Effector memory CD8-positive, alpha-beta T cell (primary cell): ENCODE measurements around the gene INPP4B.
"Not testable (repeated sequence)": the region's sequence is repeated elsewhere in the genome, so short reads cannot be mapped to it uniquely, and the experiment has no call there.

Source experiments
- ATAC-seq: fragments of 150-1000 bp; cut with Tn5 transposase; replicated peaks from 2 replicates; pipeline ENCODE4 v1.10.0; 2021; ENCODE audit warnings: mild to moderate bottlenecking, moderate library complexity
- DNase-seq, 3 experiments: peaks; one replicate each; pipeline ENCODE4 v3.0.0; 2021
- H3K27ac Mint-ChIP-seq, 2 donors: one replicate each; pipeline ENCODE4 v1.8.0; 2022; ENCODE audit warnings: mild to moderate bottlenecking in 2 of 2, mixed read lengths in 2 of 2, moderate library complexity in 2 of 2
- H3K27me3 Mint-ChIP-seq, 2 donors: one replicate each; pipeline ENCODE4 v1.8.0; 2022; ENCODE audit warnings: mixed read lengths in 2 of 2
- H3K36me3 Mint-ChIP-seq: one replicate; pipeline ENCODE4 v1.8.0; 2022; ENCODE audit warnings: mild to moderate bottlenecking, moderate library complexity, mixed read lengths; ENCODE audit not compliant: insufficient read depth
- H3K4me1 Mint-ChIP-seq, 2 donors: one replicate each; pipeline ENCODE4 v1.8.0; 2022; ENCODE audit warnings: low read depth in 2 of 2, mixed read lengths in 2 of 2
- H3K4me3 Mint-ChIP-seq, 2 donors: one replicate each; pipeline ENCODE4 v1.8.0; 2022; ENCODE audit warnings: mild to moderate bottlenecking in 2 of 2, mixed read lengths in 2 of 2, moderate library complexity in 2 of 2
- H3K9me3 Mint-ChIP-seq, 2 donors: one replicate each; pipeline ENCODE4 v1.8.0; 2022; ENCODE audit warnings: mixed read lengths in 2 of 2

Gene INPP4B

DNA sequence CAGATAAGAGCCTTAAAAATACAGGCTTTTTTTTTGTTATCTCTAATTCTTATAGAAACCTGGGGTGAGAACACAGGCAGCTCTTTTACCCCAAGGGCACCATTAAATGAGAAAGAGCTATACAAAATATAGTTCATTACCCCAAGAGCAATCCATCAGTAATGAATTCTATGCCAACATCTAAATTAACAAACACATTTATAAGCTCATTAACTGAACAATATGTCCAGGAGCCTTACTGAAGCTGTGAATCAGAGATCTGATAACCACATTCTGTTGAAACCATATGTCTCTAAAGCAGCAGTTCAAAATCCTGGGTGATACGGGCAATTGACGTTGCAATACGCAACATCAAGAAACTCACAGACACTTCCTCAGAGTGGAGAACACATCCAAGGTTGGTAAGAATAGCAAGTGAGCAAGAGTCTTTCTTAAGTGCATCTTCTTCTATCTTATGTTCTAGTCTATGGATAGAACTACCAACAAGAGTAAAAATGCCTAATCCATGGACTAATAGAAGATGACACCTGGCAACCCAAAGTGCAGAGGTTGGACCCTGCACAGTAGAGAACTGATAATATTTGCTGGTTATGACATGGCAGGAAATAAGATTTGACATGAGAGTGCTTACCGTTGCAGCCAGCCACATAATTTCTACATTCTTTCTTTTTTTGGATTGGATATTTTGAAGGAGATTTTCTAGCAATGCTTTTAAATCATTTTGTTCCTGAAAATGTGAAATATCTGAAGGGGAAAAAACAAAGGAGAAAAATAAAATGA, 760.4 kb downstream of the INPP4B start:
- Mint-ChIP-seq H3K27me3 (no peaks in the 10 kb centered on the region), H3K9me3 (no peaks in the 10 kb centered on the region), H3K4me1 (peaks cover 0 to 7% of the 10 kb centered on the region in 2 donors), H3K4me3 (no peak overlapping the region), H3K36me3 (peaks cover 18% of the 10 kb centered on the region), H3K27ac (peak overlapping the region in 1 of 2 donors; percentile 0)
- DNase-seq = no peak
- ATAC-seq = no peak

DNA sequence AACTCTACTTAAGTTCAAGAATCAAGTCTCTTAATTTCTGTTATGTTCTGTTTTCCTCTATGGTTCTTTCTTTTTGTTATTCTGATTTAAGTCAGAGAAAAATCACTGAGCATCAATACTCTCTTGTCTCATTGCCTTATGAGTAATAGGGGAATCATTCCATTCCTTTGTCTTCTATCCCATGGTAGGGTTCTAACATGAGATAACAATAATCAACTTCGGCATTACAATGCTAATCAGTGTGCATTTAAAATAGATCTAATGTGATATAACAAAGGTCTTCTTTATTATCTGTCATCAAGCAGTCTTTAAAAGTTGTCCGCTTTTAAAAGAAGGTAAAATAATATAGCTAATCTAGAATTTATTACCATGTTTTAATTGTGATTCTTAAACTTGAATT, 762.8 kb downstream of the INPP4B start:
- ATAC-seq = no peak
- no peaks in the 10 kb centered on the region for H3K27me3 Mint-ChIP-seq
- H3K27ac Mint-ChIP-seq = no peak overlapping the region

DNA sequence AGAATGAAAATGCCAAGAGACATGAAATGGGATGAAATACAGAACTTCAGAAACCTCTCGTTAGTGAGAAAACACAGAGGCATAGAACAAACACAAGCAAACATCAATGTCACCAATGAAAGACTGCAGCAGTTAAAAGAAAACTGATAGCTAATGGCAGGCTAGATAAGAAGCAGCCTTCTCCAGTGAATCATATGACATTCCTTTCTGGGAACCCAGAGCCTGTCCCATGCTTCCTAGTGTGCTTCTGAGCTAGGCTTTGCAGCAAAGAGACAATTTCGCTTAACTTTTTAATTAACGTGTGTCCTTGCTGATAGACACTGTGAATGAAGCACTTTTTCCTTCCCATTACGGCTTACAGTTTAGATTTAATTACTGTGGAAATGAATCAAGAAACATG, 765.1 kb downstream of the INPP4B start:
- ATAC-seq = no peak
- DNase-seq = no peak
- Mint-ChIP-seq H3K27me3 (no peaks in the 10 kb centered on the region), H3K9me3 (no peaks in the 10 kb centered on the region), H3K4me3 (no peak overlapping the region), H3K27ac (no peak overlapping the region), H3K4me1 (no peaks in the 10 kb centered on the region), H3K36me3 (peaks cover 20% of the 10 kb centered on the region)

More for the DNA sequence above, 762.8 kb downstream of the INPP4B start:
- no peak overlapping the region for H3K4me3 Mint-ChIP-seq
- DNase-seq = no peak
- peaks cover 18% of the 10 kb centered on the region for H3K36me3 Mint-ChIP-seq
- H3K9me3 Mint-ChIP-seq = no peaks in the 10 kb centered on the region
- peaks cover 0 to 7% of the 10 kb centered on the region in 2 donors for H3K4me1 Mint-ChIP-seq

DNA sequence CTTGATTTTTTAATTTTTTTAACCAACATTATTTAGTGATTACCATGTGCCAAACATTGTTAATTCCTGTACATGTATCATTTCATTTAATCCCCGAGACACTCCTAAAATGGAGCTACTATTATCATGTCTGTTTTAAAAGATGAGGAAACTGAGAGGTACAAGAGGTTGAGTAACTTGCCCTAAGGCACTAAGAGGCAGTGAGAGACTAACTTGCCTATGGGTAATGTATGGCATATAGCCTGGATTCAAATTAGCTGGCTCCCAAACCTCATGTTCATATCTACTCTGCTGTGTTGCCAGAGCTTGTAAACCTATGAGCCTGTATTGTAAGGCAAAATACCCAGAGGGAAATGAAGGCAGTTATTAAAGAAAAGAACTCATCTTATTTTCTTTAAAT, 766.1 kb downstream of the INPP4B start:
- DNase-seq (no peak), ATAC-seq (no peak)
- H3K36me3 Mint-ChIP-seq = peaks cover 18% of the 10 kb centered on the region
- no peak overlapping the region for H3K4me3 Mint-ChIP-seq
- no peaks in the 10 kb centered on the region for H3K27me3 Mint-ChIP-seq
- no peaks in the 10 kb centered on the region for H3K4me1 Mint-ChIP-seq
- H3K27ac Mint-ChIP-seq = no peak overlapping the region
- no peaks in the 10 kb centered on the region for H3K9me3 Mint-ChIP-seq

DNA sequence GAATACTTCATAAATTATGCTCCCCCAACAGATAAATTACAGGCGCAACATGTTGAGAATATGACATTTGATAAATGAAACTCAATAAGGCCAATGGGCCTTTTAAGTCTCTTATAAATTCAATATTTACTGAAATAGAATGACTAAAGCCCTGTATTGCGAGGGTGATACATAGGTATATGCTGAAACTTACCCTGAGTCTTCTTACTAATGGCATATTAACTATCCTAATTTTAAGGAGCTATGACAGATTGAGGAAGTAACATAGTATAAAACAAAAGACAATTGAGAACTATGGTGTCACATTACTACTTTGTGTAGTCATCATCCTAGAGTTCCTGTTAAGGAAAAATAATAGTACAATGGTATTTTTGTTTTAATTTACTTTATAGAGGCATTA, 769.1 kb downstream of the INPP4B start:
- no peak for DNase-seq
- peaks cover 8% of the 10 kb centered on the region for H3K36me3 Mint-ChIP-seq

DNA sequence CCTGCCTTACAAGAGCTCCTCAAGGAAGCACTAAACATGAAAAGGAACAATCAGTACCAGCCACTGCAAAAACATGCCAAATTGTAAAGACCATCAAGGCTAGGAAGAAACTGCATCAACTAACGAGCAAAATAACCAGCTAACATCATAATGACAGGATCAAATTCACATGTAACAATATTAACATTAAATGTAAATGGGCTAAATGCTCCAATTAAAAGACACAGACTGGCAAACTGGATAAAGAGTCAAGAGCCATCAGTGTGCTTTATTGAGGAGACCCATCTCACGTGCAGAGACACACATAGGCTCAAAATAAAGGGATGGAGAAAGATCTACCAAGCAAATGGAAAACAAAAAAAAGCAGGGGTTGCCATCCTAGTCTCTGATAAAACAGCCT, 777.8 kb downstream of the INPP4B start:
- DNase-seq, H3K27me3 Mint-ChIP-seq, ATAC-seq, H3K36me3 Mint-ChIP-seq, H3K27ac Mint-ChIP-seq, H3K4me3 Mint-ChIP-seq: not testable (repeated sequence)
- H3K9me3 Mint-ChIP-seq = peaks cover 3 to 15% of the 10 kb centered on the region in 2 donors
- H3K4me1 Mint-ChIP-seq = peaks cover 12 to 20% of the 10 kb centered on the region in 2 donors

More for the DNA sequence above, 769.1 kb downstream of the INPP4B start:
- ATAC-seq = no peak
- Mint-ChIP-seq H3K27me3 (no peaks in the 10 kb centered on the region), H3K4me3 (no peak overlapping the region), H3K4me1 (no peaks in the 10 kb centered on the region), H3K9me3 (no peaks in the 10 kb centered on the region), H3K27ac (no peak overlapping the region)

DNA sequence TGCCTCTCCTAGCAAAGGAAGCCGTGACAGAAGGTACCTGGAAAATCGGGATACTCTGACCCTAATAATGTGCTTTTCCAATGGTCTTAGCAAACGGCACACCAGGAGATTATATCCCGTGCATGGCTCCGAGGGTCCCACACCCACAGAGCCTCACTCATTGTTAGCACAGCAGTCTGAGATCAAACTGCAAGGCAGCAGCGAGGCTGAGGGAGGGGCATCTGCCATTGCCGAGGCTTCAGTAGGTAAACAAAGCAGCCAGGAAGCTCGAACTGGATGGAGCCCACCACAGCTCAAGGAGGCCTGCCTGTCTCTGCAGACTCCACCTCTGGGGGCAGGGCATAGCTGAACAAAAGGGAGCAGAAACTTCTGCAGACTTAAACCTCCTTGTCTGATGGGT, 779.5 kb downstream of the INPP4B start:
- peaks cover 13 to 25% of the 10 kb centered on the region in 2 donors for H3K4me1 Mint-ChIP-seq
- not testable (repeated sequence) for H3K27ac Mint-ChIP-seq, DNase-seq, H3K36me3 Mint-ChIP-seq, H3K27me3 Mint-ChIP-seq, ATAC-seq, H3K4me3 Mint-ChIP-seq
- H3K9me3 Mint-ChIP-seq = peaks cover 3 to 15% of the 10 kb centered on the region in 2 donors

DNA sequence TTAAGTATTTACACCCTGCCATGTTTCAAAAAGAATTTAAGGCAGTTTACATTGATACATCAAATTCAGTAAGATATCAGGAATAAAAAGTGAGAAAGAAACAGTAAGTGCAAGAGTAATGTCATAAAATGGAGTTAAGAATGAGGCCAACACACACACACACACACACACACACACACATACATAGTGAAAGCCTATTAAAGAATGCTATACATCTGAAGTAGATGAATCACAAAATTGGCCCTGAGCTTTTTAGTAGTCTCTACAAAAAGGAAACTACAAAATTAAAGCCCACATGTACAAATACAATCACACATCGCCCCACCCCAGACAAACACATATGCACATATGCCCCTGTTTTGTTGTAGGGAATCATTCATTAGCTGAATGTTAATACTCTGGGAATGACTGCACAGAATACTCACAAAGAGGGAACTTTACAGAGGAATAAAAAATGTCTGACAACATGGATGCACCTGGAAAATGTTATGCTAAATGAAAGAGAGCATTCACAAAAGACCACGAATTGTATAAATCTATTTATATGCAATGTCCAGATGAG, 780.9 kb downstream of the INPP4B start:
- Mint-ChIP-seq H3K27me3 (no peaks in the 10 kb centered on the region), H3K9me3 (peaks cover 3 to 15% of the 10 kb centered on the region in 2 donors), H3K4me1 (peaks cover 13 to 21% of the 10 kb centered on the region in 2 donors), H3K4me3 (no peak overlapping the region), H3K36me3 (peaks cover 3% of the 10 kb centered on the region), H3K27ac (peak overlapping the region; percentile 2 to 60)
- DNase-seq (no peak), ATAC-seq (no peak)

DNA sequence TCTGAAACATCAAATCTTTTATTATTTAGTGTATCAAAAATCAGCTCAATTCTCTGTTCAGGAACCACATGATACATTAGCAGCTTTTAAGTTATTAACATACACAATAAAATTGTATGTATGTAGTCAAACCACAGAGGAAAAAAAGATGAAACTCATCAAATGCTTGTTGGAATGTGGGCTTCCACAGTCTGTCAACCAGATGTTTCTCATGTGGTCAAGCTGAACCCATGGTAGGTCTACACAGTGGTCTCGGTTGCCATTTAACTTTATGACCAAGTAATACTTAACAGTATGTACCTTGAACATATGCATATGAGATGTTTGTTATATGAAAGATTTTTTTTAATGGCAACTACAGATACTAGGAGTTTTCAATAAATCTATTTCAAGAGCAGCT, 781.9 kb downstream of the INPP4B start:
- DNase-seq = no peak
- Mint-ChIP-seq H3K27ac (no peak overlapping the region), H3K27me3 (no peaks in the 10 kb centered on the region), H3K9me3 (peaks cover under 1 to 11% of the 10 kb centered on the region in 2 donors), H3K4me3 (no peak overlapping the region), H3K4me1 (peaks cover 11 to 21% of the 10 kb centered on the region in 2 donors), H3K36me3 (no peaks in the 10 kb centered on the region)
- no peak for ATAC-seq

DNA sequence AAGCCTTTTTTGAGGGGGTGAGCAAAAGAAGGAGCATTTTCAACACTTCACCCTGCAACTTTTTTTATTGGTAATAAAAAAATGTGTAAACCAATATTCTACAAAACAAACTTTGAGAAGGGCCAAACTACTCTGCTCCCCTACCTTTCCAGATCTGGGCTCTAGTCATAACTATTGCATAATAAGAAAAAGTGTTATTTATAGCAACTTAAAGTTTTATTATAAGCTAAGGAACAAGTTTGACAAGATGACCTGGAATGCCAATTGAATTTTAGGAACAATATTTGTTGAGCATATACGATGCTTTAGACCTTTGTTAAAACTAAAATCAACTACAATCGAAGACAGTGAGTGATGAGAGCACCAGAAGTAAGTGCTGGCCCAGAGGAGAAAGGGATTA, 800.1 kb downstream of the INPP4B start:
- H3K27me3 Mint-ChIP-seq = no peaks in the 10 kb centered on the region
- ATAC-seq = no peak
- peaks cover 10 to 30% of the 10 kb centered on the region in 2 donors for H3K4me1 Mint-ChIP-seq
- H3K9me3 Mint-ChIP-seq = no peaks in the 10 kb centered on the region
- DNase-seq = no peak
- peak overlapping the region in 1 of 2 donors; percentile 10 for H3K27ac Mint-ChIP-seq
- H3K36me3 Mint-ChIP-seq = no peaks in the 10 kb centered on the region
- no peak overlapping the region for H3K4me3 Mint-ChIP-seq

DNA sequence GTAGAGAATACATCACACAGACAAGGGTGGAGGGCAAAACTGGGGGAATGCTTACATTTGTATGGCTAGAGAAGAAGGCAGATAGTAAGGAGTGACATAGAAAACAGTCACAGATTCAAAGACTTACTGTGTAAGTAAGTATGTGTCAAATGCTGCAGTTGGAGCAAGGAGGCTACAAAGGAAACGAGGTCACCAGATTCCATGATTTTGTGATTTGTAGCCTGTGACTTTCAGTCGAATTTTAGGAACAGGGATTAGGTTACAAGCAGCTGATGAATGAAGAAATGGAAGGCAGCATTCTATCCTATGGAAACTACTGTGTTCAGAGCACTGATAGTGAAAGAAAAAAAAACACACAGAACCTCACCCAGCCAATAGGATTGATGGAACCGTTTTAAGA, 801.8 kb downstream of the INPP4B start:
- Mint-ChIP-seq H3K4me1 (peaks cover 13 to 32% of the 10 kb centered on the region in 2 donors), H3K36me3 (no peaks in the 10 kb centered on the region), H3K4me3 (no peak overlapping the region), H3K27ac (peak overlapping the region in 1 of 2 donors; percentile 59), H3K9me3 (no peaks in the 10 kb centered on the region), H3K27me3 (no peaks in the 10 kb centered on the region)
- no peak for DNase-seq
- ATAC-seq = no peak

DNA sequence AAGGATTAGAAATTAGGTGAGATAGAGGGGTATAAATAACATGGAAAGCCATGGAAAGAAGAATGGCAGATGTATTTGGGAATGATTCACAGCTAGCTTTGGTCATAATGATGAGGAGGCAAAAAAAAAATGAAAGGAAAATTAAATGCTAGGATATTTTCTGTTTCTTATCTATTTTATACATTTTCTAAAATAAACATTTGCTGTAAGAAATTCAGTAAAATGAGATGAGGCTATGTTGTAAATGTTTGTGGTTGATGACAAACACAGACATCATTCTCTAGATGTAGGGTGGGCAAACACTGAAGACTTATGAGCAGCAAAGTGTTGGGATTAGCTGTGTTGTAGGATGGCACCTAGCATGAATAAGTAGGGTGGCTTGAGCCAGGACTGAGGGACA, 802.6 kb downstream of the INPP4B start:
- H3K27ac Mint-ChIP-seq = peak overlapping the region in 1 of 2 donors; percentile 59
- ATAC-seq (no peak), DNase-seq (no peak)
- no peaks in the 10 kb centered on the region for H3K36me3 Mint-ChIP-seq
- H3K27me3 Mint-ChIP-seq = no peaks in the 10 kb centered on the region
- H3K9me3 Mint-ChIP-seq = no peaks in the 10 kb centered on the region
- peaks cover 14 to 31% of the 10 kb centered on the region in 2 donors for H3K4me1 Mint-ChIP-seq
- H3K4me3 Mint-ChIP-seq = no peak overlapping the region

DNA sequence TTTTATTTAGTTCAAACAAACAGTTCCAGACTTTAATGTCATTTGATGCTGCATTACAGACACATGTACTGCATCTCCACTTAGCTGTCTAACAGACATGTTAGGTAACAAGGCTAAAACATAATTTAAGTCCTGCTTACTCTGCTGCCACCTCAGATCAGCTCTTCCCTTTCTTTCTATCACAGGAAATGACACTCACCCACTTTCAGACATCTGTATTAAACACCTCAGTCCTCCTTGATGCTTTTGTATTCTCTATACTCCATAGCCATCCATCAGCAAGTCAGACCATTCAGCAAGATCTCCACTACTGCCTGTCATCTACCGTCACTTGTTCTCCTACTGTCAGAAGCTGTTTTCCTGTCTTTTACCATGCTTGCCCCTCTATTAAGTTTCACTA, 804.3 kb downstream of the INPP4B start:
- ATAC-seq (no peak), DNase-seq (no peak)
- H3K9me3 Mint-ChIP-seq = no peaks in the 10 kb centered on the region
- no peak overlapping the region for H3K4me3 Mint-ChIP-seq
- H3K4me1 Mint-ChIP-seq = peaks cover 20 to 29% of the 10 kb centered on the region in 2 donors
- no peaks in the 10 kb centered on the region for H3K36me3 Mint-ChIP-seq
- H3K27me3 Mint-ChIP-seq = no peaks in the 10 kb centered on the region
- H3K27ac Mint-ChIP-seq = no peak overlapping the region

DNA sequence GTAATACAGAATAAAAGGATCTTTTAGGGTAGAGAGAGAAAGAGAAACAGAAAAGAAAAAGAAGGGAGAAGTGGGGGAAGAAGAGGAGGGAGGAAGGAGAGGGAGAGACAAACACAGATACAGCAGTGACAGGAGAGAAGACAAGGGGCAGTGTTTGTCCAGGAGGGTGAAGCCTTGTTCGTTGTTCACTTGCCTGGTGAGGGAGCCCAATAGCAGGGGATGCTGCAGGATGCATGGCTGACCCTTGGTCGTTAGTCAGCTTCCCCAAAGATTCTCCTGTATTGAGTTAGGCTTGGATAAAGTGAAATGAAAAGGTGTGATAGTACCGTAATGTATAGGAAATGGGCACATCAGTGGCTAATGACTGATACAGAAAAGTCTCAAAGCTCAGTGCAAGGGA, 806.1 kb downstream of the INPP4B start:
- peak overlapping the region in 1 of 2 donors; percentile 1 for H3K27ac Mint-ChIP-seq
- H3K4me1 Mint-ChIP-seq = peaks cover 18 to 29% of the 10 kb centered on the region in 2 donors
- DNase-seq (no peak), ATAC-seq (no peak)
- no peaks in the 10 kb centered on the region for H3K36me3 Mint-ChIP-seq
- no peak overlapping the region for H3K4me3 Mint-ChIP-seq
- no peaks in the 10 kb centered on the region for H3K9me3 Mint-ChIP-seq
- no peaks in the 10 kb centered on the region for H3K27me3 Mint-ChIP-seq
